Fibroblast of the aortic adventitia (primary cell): ENCODE data around the gene PTMA. TPM values are rescaled to one million over a fixed set of nuclear protein-coding genes. Genes with fewer than 3 reads are reported as not detected.

ENCODE experiments used
- DNase-seq: peaks from one replicate; pipeline ENCODE4 v3.0.0-alpha.2; 2010; ENCODE audit warnings: low read depth
- H3K4me3 ChIP-seq: 2 replicates; pipeline ENCODE4 v1.5.1; 2011; ENCODE audit warnings: low read depth, mild to moderate bottlenecking, control low read depth, low read length, moderate library complexity
- total RNA-seq: library from RNA; depleted of rRNA; stranded (reverse); fragments of >200 nt; gene quantifications from 2 replicates; pipeline ENCODE4 v1.2.3, GENCODE V29; 2012; ENCODE audit warnings: low replicate concordance
- TF ChIP-seq, protein P1 (sequence below): IDR thresholded peaks from 2 replicates; pipeline ENCODE4 v1.5.1; 2011; ENCODE audit warnings: mild to moderate bottlenecking, low read length, control low read depth, inconsistent platforms; ENCODE audit not compliant: insufficient read depth

PTMA gene
- total RNA-seq, 1 donor = 893 TPM

- TF ChIP-seq, protein P1, sequence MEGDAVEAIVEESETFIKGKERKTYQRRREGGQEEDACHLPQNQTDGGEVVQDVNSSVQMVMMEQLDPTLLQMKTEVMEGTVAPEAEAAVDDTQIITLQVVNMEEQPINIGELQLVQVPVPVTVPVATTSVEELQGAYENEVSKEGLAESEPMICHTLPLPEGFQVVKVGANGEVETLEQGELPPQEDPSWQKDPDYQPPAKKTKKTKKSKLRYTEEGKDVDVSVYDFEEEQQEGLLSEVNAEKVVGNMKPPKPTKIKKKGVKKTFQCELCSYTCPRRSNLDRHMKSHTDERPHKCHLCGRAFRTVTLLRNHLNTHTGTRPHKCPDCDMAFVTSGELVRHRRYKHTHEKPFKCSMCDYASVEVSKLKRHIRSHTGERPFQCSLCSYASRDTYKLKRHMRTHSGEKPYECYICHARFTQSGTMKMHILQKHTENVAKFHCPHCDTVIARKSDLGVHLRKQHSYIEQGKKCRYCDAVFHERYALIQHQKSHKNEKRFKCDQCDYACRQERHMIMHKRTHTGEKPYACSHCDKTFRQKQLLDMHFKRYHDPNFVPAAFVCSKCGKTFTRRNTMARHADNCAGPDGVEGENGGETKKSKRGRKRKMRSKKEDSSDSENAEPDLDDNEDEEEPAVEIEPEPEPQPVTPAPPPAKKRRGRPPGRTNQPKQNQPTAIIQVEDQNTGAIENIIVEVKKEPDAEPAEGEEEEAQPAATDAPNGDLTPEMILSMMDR = no peak
- no peak overlapping the region for H3K4me3 ChIP-seq
- no peak for DNase-seq
Observed at GRCh38 chr2:231689124-231689893, 19.0 kb upstream of the PTMA start.

- no peak for DNase-seq
- no peak overlapping the region for H3K4me3 ChIP-seq
- TF ChIP-seq, protein P1 = no peak
Observed at GRCh38 chr2:231691251-231691772, 17.0 kb upstream of the PTMA start.

DNA sequence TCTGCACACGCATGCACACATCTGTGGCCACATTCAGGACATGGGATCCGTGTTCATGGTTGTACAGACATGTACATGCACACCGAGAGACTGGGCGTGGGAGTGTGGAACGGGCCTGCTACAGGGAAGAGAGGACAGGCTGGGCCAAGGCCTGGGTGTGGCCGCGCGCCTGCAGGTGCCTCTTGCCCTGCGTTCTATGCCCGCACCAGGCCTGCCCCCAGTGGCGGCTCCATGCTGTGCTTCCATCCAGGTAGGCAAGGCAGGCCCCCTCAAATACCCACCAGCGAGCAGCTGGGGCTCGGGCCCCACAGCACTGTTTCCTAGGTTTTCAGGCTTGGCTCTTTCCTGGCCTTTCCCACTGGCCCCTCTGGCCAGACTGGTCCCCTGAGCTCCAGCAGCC is 15.5 kb upstream of the PTMA start:
- no peak overlapping the region for H3K4me3 ChIP-seq
- no peak for DNase-seq
- TF ChIP-seq, protein P1 = no peak

GRCh38 chr2:231693956-231694355 is 14.4 kb upstream of the PTMA start:
- TF ChIP-seq, protein P1 = no peak
- no peak for DNase-seq
- H3K4me3 ChIP-seq = no peak overlapping the region

DNA sequence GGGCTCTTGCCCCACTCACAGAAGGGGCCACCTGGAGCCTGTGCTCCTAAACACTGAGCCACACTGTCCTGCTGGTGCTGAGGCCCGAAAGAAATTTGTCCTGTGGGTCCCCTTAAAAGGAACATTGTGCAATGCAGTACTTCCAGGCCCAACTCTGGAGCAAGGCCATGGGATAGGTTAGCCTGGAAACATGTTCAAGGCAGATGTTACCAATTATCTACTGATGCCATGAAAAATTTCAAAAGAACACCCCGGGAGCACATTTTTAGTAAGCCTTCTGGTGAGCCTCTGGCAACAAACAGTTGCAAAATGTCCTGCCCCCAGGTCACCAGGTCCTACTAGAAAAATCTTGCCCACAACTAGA is 12.3 kb upstream of the PTMA start:
- H3K4me3 ChIP-seq = no peak overlapping the region
- TF ChIP-seq, protein P1 = no peak
- DNase-seq = peak; percentile 78

DNA sequence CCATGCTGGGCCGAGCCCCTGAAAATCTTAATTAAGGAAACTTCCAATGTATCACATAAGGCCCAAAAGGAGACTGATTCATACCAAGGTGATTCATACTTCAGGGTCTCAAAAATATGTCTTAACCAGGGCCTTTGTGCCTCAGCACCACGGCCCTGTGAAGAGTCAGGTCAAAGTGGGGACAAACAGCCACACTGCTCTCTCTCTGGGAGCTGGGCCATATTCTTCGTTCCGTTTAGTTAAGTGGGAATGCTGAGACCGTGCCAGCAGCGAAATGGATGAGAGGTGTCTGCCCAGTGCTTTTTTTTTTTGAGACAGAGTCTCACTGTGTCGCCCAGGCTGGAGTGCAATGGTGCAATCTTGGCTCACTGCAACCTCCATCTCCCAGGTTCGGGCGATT is 9.3 kb upstream of the PTMA start:
- peak; percentile 27 for DNase-seq
- no peak overlapping the region for H3K4me3 ChIP-seq
- TF ChIP-seq, protein P1 = no peak
